ENCODE results near the gene SLC5A9. TPM values are rescaled to one million over a fixed set of nuclear protein-coding genes. Genes with fewer than 3 reads are reported as not detected.

SLC5A9 gene
- total RNA-seq, 1 experiment from 2014 or later: 3.9 TPM

- CTCF ChIA-PET: interaction anchor here (0.6 kb wide), 1 partner anchor 602 kb away, joined by 6 read pairs; no protein-coding TSS in a partner anchor
- Mint-ChIP-seq H3K27me3 (ENCODE audit: insufficient read depth, unreplicated experiment) (peaks cover 4% of the 10 kb centered on the region), H3K36me3 (ENCODE audit: insufficient read depth, unreplicated experiment) (peaks cover 6% of the 10 kb centered on the region), H3K4me1 (ENCODE audit: low read depth, unreplicated experiment) (no peaks in the 10 kb centered on the region), H3K4me3 (ENCODE audit: unreplicated experiment) (no peak overlapping the region), H3K9me3 (ENCODE audit: unreplicated experiment) (no peaks in the 10 kb centered on the region), H3K27ac (ENCODE audit: unreplicated experiment) (no peak overlapping the region)
- intact Hi-C loops (cut with micrococcal nuclease; ENCODE audit: unreplicated experiment): no loop called here
- no peak overlapping the region for H3K4me3 ChIP-seq (ENCODE audit: low read depth, low read length)
- no peaks in the 10 kb centered on the region for H3K9me3 ChIP-seq
- BruUV-seq (replicated peaks): no TSS peak
- POLR2A ChIA-PET: no interaction called here
- no peaks in the 10 kb centered on the region for H3K4me1 ChIP-seq
- no peaks in the 10 kb centered on the region for H3K36me3 ChIP-seq (ENCODE audit: control insufficient read depth, insufficient read depth, low read length)
- no peaks in the 10 kb centered on the region for H3K27me3 ChIP-seq (replicated peaks; ENCODE audit: control insufficient read depth, insufficient read depth, low read length)
- DNase-seq: no peak
- TF ChIP-seq CTCF (IDR thresholded peaks at IDR 0.05; ENCODE audit: insufficient read depth in 1 of 2, low read depth in 1 of 2, low read length in 1 of 2, severe bottlenecking in 1 of 2, unreplicated experiment in 1 of 2): no peak
These were observed 27.4 kb downstream of the SLC5A9 start for GRCh38 chr1:48249868-48250267.

- no TSS peak for BruUV-seq (replicated peaks)
- Mint-ChIP-seq H3K9me3 (ENCODE audit: unreplicated experiment) (no peaks in the 10 kb centered on the region), H3K36me3 (ENCODE audit: insufficient read depth, unreplicated experiment) (peaks cover 6% of the 10 kb centered on the region), H3K4me3 (ENCODE audit: unreplicated experiment) (no peak overlapping the region), H3K4me1 (ENCODE audit: low read depth, unreplicated experiment) (no peaks in the 10 kb centered on the region), H3K27me3 (ENCODE audit: insufficient read depth, unreplicated experiment) (peaks cover 4% of the 10 kb centered on the region), H3K27ac (ENCODE audit: unreplicated experiment) (no peak overlapping the region)
- ChIA-PET CTCF (interaction anchor here (0.6 kb wide), 1 partner anchor 602 kb away, joined by 6 read pairs; no protein-coding TSS in a partner anchor), POLR2A (no interaction called here)
- Histone ChIP-seq H3K4me1 (no peaks in the 10 kb centered on the region), H3K27me3 (replicated peaks; ENCODE audit: control insufficient read depth, insufficient read depth, low read length) (no peaks in the 10 kb centered on the region), H3K36me3 (ENCODE audit: control insufficient read depth, insufficient read depth, low read length) (no peaks in the 10 kb centered on the region), H3K4me3 (ENCODE audit: low read depth, low read length) (no peak overlapping the region), H3K9me3 (no peaks in the 10 kb centered on the region)
- intact Hi-C loops (cut with micrococcal nuclease; ENCODE audit: unreplicated experiment): no loop called here
- no peak for DNase-seq
- TF ChIP-seq CTCF (IDR thresholded peaks at IDR 0.05; ENCODE audit: insufficient read depth in 1 of 2, low read depth in 1 of 2, low read length in 1 of 2, severe bottlenecking in 1 of 2, unreplicated experiment in 1 of 2): no peak
These were observed 28.1 kb downstream of the SLC5A9 start for GRCh38 chr1:48250572-48250971.

GRCh38 chr1:48251323-48251722 is 28.8 kb downstream of the SLC5A9 start:
- intact Hi-C loops (cut with micrococcal nuclease; ENCODE audit: unreplicated experiment): no loop called here
- H3K4me1 Mint-ChIP-seq (ENCODE audit: low read depth, unreplicated experiment): no peaks in the 10 kb centered on the region
- Histone ChIP-seq H3K4me1 (no peaks in the 10 kb centered on the region), H3K9me3 (no peaks in the 10 kb centered on the region), H3K4me3 (ENCODE audit: low read depth, low read length) (no peak overlapping the region), H3K27me3 (replicated peaks; ENCODE audit: control insufficient read depth, insufficient read depth, low read length) (no peaks in the 10 kb centered on the region), H3K36me3 (ENCODE audit: control insufficient read depth, insufficient read depth, low read length) (no peaks in the 10 kb centered on the region)
- POLR2A ChIA-PET: no interaction called here
- DNase-seq: no peak
- H3K4me3 Mint-ChIP-seq (ENCODE audit: unreplicated experiment): no peak overlapping the region
- H3K27me3 Mint-ChIP-seq (ENCODE audit: insufficient read depth, unreplicated experiment): peaks cover 5% of the 10 kb centered on the region
- H3K36me3 Mint-ChIP-seq (ENCODE audit: insufficient read depth, unreplicated experiment): peaks cover 6% of the 10 kb centered on the region
- no TSS peak for BruUV-seq (replicated peaks)
- no peaks in the 10 kb centered on the region for H3K9me3 Mint-ChIP-seq (ENCODE audit: unreplicated experiment)
- CTCF ChIA-PET: no interaction called here
- no peak overlapping the region for H3K27ac Mint-ChIP-seq (ENCODE audit: unreplicated experiment)
- TF ChIP-seq CTCF (IDR thresholded peaks at IDR 0.05; ENCODE audit: insufficient read depth in 1 of 2, low read depth in 1 of 2, low read length in 1 of 2, severe bottlenecking in 1 of 2, unreplicated experiment in 1 of 2): no peak
